GM19372 (cell line): ENCODE data around the gene BMPER.
"Not testable (repeated sequence)": the region's sequence is repeated elsewhere in the genome, so short reads cannot be mapped to it uniquely, and the experiment has no call there.

ENCODE experiments used
- ATAC-seq: cut with Tn5 transposase; IDR thresholded peaks from one replicate; pipeline ENCODE4 v1.9.1; 2021; ENCODE audit warnings: mild to moderate bottlenecking, low read depth, moderate library complexity; ENCODE audit not compliant: unreplicated experiment

Gene BMPER

DNA sequence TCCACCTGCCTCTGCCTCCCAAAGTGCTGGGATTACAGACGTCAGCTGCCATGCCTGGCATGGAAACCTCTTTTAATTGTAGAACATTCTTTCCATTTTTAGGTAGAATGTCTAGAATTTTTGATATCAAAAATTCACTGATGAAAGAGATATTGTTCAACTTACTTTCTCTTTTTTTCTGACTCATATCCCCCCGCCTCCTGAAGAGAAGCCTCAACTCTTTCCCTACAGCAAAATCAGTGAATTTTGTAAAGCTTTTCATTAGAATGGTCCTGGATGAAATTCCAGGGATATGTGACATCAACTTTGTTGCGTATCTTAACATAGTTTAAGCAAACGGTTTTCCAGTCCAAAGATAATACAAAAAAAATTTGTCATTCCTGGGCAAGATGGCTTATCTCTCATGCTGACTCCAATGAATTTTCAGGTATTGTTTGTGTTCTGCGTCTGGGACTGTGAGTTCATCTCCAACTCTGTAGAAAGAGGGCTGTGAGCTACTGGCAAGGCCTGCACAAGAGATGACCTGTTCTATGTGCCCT is 256.8 kb downstream of the BMPER start:
- no peak for ATAC-seq

DNA sequence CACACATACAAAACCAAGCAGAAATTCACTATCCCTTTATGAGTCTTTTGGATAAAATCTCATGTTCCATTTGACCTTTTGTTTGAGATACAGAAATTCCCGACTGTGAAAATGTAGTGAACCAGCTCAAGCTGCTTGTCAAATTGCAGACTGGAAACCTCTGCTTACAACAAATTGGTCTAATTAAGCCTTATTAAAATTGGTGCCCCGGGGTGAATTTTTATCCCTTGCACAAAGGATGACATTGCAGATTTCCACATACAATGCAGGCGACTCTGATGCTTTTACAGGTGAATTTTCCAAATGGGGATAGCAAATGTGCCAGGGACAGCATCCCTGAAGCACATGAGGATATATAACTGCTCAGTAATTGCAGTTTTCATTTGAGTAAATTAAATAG is 257.3 kb downstream of the BMPER start:
- ATAC-seq = no peak

DNA sequence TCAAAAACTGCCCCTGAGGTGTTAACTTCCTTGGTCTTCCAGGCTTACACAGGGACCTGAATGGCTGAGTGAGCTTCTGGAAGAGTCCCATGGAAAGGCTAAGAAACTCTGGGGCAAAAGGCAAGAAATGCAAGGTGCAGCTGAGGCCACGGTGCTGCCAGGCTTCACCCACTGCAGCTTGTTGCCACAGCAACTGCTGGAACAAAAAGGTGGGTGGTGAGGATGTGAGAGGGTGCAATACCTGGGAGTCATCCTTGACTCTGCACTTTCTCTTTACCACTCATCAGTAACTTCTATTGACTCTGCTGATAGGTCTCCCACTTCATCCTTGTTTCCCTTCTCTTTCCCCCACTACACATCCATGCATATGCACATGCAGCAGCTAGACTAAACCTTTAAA is 258.6 kb downstream of the BMPER start:
- ATAC-seq = no peak

DNA sequence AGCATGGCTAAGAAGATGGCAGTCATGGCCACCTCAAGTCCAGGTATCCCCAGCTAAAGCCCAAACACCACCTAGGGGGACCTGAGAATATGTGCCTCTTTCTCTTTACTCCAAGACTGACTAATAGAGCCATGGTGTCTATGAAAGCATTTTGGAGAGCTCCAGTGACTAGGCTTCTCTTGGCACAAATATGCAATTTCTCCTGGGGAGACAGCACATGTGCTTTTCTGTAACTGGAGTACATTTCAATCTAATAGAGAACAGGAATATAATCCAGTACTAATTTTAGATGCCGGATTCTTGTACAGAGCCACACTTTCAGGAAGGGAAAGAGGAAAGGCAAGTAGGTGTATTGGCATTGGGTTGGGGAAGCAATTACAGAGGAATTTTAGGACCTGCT is 260.1 kb downstream of the BMPER start:
- no peak for ATAC-seq

DNA sequence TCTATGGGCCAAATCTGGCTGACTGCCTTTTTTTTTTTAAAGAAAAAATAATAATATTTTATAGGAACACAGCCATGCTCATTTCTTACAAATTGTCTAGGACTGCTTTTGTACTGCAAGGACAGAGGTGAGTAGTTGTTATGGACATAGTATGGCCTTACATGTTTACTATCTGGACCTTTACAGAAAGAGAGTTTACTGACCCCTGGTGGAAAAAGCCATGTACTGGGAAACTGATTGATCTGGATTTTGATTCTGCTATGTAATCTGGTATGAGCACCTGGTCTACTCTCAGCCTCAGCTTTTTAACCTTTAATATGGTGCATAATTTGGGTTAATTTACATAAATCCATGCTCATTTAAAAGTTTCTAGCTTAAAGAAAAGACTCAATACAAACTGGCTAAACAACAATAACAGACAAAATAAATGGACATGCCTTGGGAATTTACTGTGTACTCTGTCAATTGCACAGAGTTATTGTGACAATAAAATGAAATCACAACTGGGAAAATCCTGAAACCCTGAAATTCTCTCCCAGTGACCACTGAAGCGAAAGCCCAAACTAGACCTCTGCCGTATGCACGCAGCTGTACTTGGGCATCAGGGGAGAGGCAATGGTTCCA is 260.7 kb downstream of the BMPER start:
- ATAC-seq = no peak

DNA sequence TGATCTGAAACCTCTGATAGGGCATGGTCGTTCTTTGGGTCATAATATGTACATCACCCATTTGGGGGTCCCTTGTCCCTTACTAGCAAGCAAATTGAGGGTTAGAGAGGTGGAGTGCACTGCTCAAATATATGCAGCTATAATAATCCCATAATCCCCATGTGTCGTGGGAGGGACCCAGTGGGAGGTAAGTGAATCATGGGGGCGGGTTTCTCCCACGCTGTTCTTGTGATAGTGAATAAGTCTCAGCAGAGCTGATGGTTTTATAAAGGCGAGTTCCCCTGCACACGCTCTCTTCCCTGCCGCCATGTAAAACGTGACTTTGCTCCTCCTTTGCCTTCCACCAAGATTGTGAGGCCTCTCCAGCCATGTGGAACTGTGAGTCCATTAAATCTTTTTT is 262.7 kb downstream of the BMPER start:
- ATAC-seq = no peak

- ATAC-seq = not testable (repeated sequence)
Measured at GRCh38 chr7:34174688-34175616, 269.6 kb downstream of the BMPER start.

DNA sequence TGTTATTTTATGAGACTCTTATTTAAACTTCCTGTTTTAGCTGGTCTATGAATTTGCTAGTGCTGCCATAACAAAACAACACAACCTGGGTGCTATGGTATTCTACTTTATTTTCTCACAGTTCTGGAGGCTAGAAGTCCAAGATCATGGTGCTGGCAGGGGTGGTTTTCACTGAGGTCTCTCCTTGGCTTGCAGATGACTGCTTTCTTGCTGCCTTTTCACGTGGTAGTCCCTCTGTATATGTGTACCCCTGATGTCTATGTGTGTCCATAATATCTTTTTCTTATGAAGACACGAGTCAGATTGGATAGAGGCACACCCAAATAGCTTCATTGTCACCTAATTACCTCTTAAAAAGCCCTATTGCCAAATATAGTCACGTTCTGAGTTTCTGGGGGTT is 270.5 kb downstream of the BMPER start:
- no peak for ATAC-seq

- ATAC-seq = no peak
Measured at GRCh38 chr7:34177476-34177875, 272.1 kb downstream of the BMPER start.

DNA sequence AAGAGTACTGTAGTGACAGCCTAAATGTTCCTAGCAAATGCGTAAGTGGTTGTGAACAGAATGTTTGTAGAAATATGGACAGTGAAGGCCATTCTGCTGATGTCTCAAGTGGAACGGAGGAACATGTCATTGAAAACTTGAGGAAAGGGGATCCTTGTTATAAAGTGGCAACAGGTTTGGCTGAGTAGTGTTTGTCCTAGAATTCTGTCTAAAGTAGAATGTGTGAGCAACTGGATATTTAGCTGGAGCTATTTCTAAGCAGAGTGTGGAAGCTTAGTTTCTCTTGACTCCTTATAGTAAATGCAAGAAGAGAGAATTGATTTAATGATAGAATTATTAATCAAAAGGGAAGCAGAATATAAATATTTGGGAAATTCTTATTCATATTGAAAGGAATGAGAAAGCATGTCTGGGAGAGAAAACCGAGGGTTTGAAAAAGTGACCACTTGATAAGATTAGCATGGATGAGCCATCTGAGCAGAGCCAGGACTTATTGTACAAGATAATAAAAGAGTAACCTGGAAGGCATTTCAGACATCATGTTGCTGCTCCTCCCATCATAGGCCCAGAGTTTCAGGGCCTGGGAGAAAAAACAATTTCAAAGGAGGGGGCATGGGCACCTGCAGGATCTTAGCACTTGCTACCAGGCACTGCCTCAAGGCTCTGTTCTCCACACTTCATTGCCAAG is 276.1 kb downstream of the BMPER start:
- no peak for ATAC-seq

DNA sequence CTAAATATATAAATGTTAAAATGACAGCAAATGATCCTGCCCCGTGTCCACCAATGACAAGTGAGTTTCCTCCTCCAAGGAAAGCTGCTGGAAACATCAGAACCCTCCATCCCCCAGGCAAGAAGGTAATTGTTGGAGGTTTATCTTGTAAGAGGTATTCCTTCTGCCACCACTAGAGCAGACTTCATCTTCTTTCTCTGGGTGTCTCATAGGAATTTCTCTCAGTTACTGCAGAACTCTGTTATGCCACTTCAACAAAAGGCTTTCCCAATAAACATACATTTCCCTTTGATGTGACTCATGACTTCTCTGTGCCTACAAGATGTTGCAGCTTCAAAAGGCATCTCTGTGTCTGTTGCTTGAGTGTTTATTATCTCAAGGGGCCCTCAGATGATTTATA is 279.1 kb downstream of the BMPER start:
- no peak for ATAC-seq

DNA sequence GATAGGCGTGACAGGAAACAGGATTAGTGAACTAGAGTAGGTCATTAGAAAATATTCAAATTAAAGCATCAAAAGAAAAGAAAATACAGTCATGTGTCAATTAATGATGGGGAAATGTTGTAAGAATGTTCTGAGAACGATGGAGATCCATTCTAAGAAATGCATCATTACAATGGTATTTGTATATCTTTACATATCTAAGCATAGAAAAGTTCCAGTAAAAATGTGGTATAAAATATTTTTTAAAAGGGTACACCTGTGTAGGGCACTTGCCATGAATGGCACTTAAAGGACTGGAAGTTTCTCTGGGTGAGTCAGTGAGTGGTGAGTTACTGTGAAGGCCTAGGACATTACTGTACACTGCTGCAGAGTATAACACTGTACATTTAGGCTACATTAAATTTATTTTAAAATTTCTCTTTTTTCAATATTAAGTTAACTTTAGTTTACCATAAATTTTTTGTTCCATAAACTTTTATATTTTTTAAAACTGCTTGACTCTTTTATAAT is 282.5 kb downstream of the BMPER start:
- no peak for ATAC-seq

- no peak for ATAC-seq
Measured at GRCh38 chr7:34189031-34189430, 283.7 kb downstream of the BMPER start.

GRCh38 chr7:34190299-34190698 is 285.0 kb downstream of the BMPER start:
- no peak for ATAC-seq

- ATAC-seq = no peak
Measured at GRCh38 chr7:34191162-34191561, 285.8 kb downstream of the BMPER start.

DNA sequence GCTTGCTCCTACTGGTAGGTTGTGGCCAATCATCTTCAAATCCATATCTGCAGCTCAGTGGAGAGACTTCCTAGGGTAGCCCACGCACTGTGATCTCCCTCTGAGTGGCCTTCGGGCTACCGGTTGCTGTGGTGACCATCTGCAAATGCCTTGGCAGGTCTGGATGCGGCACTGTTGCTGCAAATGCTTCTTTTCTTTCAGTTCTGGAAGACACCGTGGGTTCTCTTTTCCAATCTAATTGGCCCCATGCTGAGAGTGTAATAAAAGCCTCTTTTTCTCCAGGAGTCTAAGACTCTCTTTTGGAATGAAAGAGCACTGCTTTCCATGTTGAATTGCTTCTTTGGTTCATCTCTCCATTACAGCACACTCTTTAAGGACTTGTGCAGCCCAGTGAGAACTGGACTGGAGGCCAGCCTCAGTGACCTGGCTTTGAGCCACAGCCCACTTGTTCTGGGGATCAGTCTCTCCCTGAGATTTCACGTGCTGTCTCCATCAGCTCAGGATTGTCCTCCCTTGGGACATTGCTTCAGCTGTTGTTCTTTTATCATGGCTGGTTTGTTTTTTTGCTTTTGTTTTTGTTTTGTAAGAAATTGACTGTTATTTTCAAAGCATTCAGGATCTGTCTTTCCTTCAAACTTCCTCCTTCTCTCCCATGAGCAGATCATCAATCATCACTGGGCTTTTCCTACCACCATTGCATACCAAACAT is 286.6 kb downstream of the BMPER start:
- ATAC-seq = no peak

- ATAC-seq = no peak
Measured at GRCh38 chr7:34192906-34193305, 287.6 kb downstream of the BMPER start.

- ATAC-seq = no peak
Measured at GRCh38 chr7:34198231-34198641, 292.9 kb downstream of the BMPER start.
